Measurements from ENCODE around the gene MYRIP. TPM values are rescaled to one million over a fixed set of nuclear protein-coding genes. Genes with fewer than 3 reads are reported as not detected.

Gene MYRIP
- total RNA-seq, 2 experiments from 2014 or later = not detected

GRCh38 chr3:39977058-39977794 is 167.8 kb downstream of the MYRIP start:
- DNase-seq (no peak), ATAC-seq (no peak)
- Mint-ChIP-seq H3K36me3 (no peaks in the 10 kb centered on the region), H3K4me1 (no peaks in the 10 kb centered on the region), H3K27me3 (no peaks in the 10 kb centered on the region), H3K9me3 (ENCODE audit: low read depth) (no peaks in the 10 kb centered on the region), H3K27ac (no peak overlapping the region), H3K4me3 (no peak overlapping the region)
- CTCF ChIA-PET = no interaction called here

- DNase-seq (no peak), ATAC-seq (no peak)
- Mint-ChIP-seq H3K27ac (no peak overlapping the region), H3K27me3 (no peaks in the 10 kb centered on the region), H3K9me3 (ENCODE audit: low read depth) (no peaks in the 10 kb centered on the region), H3K36me3 (no peaks in the 10 kb centered on the region), H3K4me1 (no peaks in the 10 kb centered on the region), H3K4me3 (no peak overlapping the region)
- CTCF ChIA-PET = no interaction called here
These were observed 168.9 kb downstream of the MYRIP start for GRCh38 chr3:39978308-39978707.

- no peaks in the 10 kb centered on the region for H3K27me3 Mint-ChIP-seq
- ATAC-seq (no peak), DNase-seq (no peak)
- H3K27ac Mint-ChIP-seq = no peak overlapping the region
- H3K4me3 Mint-ChIP-seq = no peak overlapping the region
- H3K9me3 Mint-ChIP-seq (ENCODE audit: low read depth) = no peaks in the 10 kb centered on the region
- no peaks in the 10 kb centered on the region for H3K4me1 Mint-ChIP-seq
- H3K36me3 Mint-ChIP-seq = no peaks in the 10 kb centered on the region
- CTCF ChIA-PET = interaction anchor here (1.4 kb wide), 1 partner anchor 32 kb away, joined by 7 read pairs; no protein-coding TSS in a partner anchor
These were observed 170.6 kb downstream of the MYRIP start for GRCh38 chr3:39980058-39980457.

GRCh38 chr3:39980781-39981180 is 171.4 kb downstream of the MYRIP start:
- H3K4me1 Mint-ChIP-seq = no peaks in the 10 kb centered on the region
- CTCF ChIA-PET = no interaction called here

GRCh38 chr3:39981547-39982184 is 172.3 kb downstream of the MYRIP start:
- no peaks in the 10 kb centered on the region for H3K36me3 Mint-ChIP-seq
- H3K4me1 Mint-ChIP-seq = no peaks in the 10 kb centered on the region
- no peaks in the 10 kb centered on the region for H3K9me3 Mint-ChIP-seq (ENCODE audit: low read depth)
- H3K27ac Mint-ChIP-seq = no peak overlapping the region
- ATAC-seq (no peak), DNase-seq (no peak)
- CTCF ChIA-PET = no interaction called here
- no peaks in the 10 kb centered on the region for H3K27me3 Mint-ChIP-seq
- no peak overlapping the region for H3K4me3 Mint-ChIP-seq

More at GRCh38 chr3:39980781-39981180, 171.4 kb downstream of the MYRIP start:
- H3K4me3 Mint-ChIP-seq = no peak overlapping the region
- H3K27me3 Mint-ChIP-seq = no peaks in the 10 kb centered on the region
- ATAC-seq (no peak), DNase-seq (no peak)
- H3K27ac Mint-ChIP-seq = no peak overlapping the region
- H3K36me3 Mint-ChIP-seq = no peaks in the 10 kb centered on the region
- H3K9me3 Mint-ChIP-seq (ENCODE audit: low read depth) = no peaks in the 10 kb centered on the region

GRCh38 chr3:39982665-39983357 is 173.4 kb downstream of the MYRIP start:
- CTCF ChIA-PET = no interaction called here
- Mint-ChIP-seq H3K36me3 (no peaks in the 10 kb centered on the region), H3K27me3 (no peaks in the 10 kb centered on the region), H3K4me1 (no peaks in the 10 kb centered on the region), H3K4me3 (no peak overlapping the region), H3K9me3 (ENCODE audit: low read depth) (no peaks in the 10 kb centered on the region), H3K27ac (no peak overlapping the region)
- DNase-seq = no peak
- no peak for ATAC-seq

GRCh38 chr3:39989746-39990145 is 180.3 kb downstream of the MYRIP start:
- no peaks in the 10 kb centered on the region for H3K36me3 Mint-ChIP-seq
- no peaks in the 10 kb centered on the region for H3K4me1 Mint-ChIP-seq
- H3K27ac Mint-ChIP-seq = no peak overlapping the region
- H3K4me3 Mint-ChIP-seq = no peak overlapping the region
- DNase-seq = no peak
- no peaks in the 10 kb centered on the region for H3K27me3 Mint-ChIP-seq
- ATAC-seq = no peak
- CTCF ChIA-PET = no interaction called here
- H3K9me3 Mint-ChIP-seq (ENCODE audit: low read depth) = no peaks in the 10 kb centered on the region

- H3K4me1 Mint-ChIP-seq = no peaks in the 10 kb centered on the region
- no peak overlapping the region for H3K4me3 Mint-ChIP-seq
- no peaks in the 10 kb centered on the region for H3K9me3 Mint-ChIP-seq (ENCODE audit: low read depth)
- DNase-seq (no peak), ATAC-seq (no peak)
- H3K36me3 Mint-ChIP-seq = no peaks in the 10 kb centered on the region
- no peaks in the 10 kb centered on the region for H3K27me3 Mint-ChIP-seq
- CTCF ChIA-PET = no interaction called here
- H3K27ac Mint-ChIP-seq = no peak overlapping the region
These were observed 181.1 kb downstream of the MYRIP start for GRCh38 chr3:39990532-39990931.

GRCh38 chr3:40008796-40009195 is 199.4 kb downstream of the MYRIP start:
- no peaks in the 10 kb centered on the region for H3K27me3 Mint-ChIP-seq
- H3K4me1 Mint-ChIP-seq = no peaks in the 10 kb centered on the region
- H3K9me3 Mint-ChIP-seq (ENCODE audit: low read depth) = no peaks in the 10 kb centered on the region
- CTCF ChIA-PET = interaction anchor here (0.7 kb wide), 1 partner anchor 11 kb away, joined by 3 read pairs; no protein-coding TSS in a partner anchor
- no peaks in the 10 kb centered on the region for H3K36me3 Mint-ChIP-seq
- H3K27ac Mint-ChIP-seq = no peak overlapping the region
- no peak for DNase-seq
- no peak overlapping the region for H3K4me3 Mint-ChIP-seq
- no peak for ATAC-seq

- H3K4me3 Mint-ChIP-seq = no peak overlapping the region
- no peaks in the 10 kb centered on the region for H3K36me3 Mint-ChIP-seq
- H3K9me3 Mint-ChIP-seq (ENCODE audit: low read depth) = no peaks in the 10 kb centered on the region
- CTCF ChIA-PET = no interaction called here
- DNase-seq = no peak
- H3K27me3 Mint-ChIP-seq = no peaks in the 10 kb centered on the region
- H3K27ac Mint-ChIP-seq = no peak overlapping the region
- H3K4me1 Mint-ChIP-seq = no peaks in the 10 kb centered on the region
- ATAC-seq = no peak
These were observed 200.6 kb downstream of the MYRIP start for GRCh38 chr3:40009991-40010390.

GRCh38 chr3:40012381-40012780 is 203.0 kb downstream of the MYRIP start:
- DNase-seq (no peak), ATAC-seq (no peak)
- no peak overlapping the region for H3K4me3 Mint-ChIP-seq
- CTCF ChIA-PET = interaction anchor here (2.2 kb wide), 1 partner anchor 33 kb away, joined by 7 read pairs; no protein-coding TSS in a partner anchor
- no peak overlapping the region for H3K27ac Mint-ChIP-seq
- H3K36me3 Mint-ChIP-seq = no peaks in the 10 kb centered on the region
- no peaks in the 10 kb centered on the region for H3K9me3 Mint-ChIP-seq (ENCODE audit: low read depth)
- peaks cover 4% of the 10 kb centered on the region for H3K27me3 Mint-ChIP-seq
- H3K4me1 Mint-ChIP-seq = no peaks in the 10 kb centered on the region

- no peak for ATAC-seq
- no peak overlapping the region for H3K4me3 Mint-ChIP-seq
These were observed 207.0 kb downstream of the MYRIP start for GRCh38 chr3:40016391-40016790.

GRCh38 chr3:40018369-40018768 is 209.0 kb downstream of the MYRIP start:
- Mint-ChIP-seq H3K27ac (no peak overlapping the region), H3K4me3 (no peak overlapping the region), H3K27me3 (peaks cover 4% of the 10 kb centered on the region), H3K9me3 (ENCODE audit: low read depth) (no peaks in the 10 kb centered on the region), H3K36me3 (no peaks in the 10 kb centered on the region), H3K4me1 (no peaks in the 10 kb centered on the region)
- DNase-seq = no peak
- CTCF ChIA-PET = no interaction called here
- ATAC-seq = no peak

More at GRCh38 chr3:40016391-40016790, 207.0 kb downstream of the MYRIP start:
- Mint-ChIP-seq H3K27ac (no peak overlapping the region), H3K9me3 (ENCODE audit: low read depth) (no peaks in the 10 kb centered on the region), H3K36me3 (no peaks in the 10 kb centered on the region), H3K27me3 (peaks cover 4% of the 10 kb centered on the region), H3K4me1 (no peaks in the 10 kb centered on the region)
- CTCF ChIA-PET = no interaction called here
- DNase-seq = no peak

- CTCF ChIA-PET = no interaction called here
- H3K9me3 Mint-ChIP-seq (ENCODE audit: low read depth) = peaks cover 2% of the 10 kb centered on the region
- no peak for ATAC-seq
These were observed 210.0 kb downstream of the MYRIP start for GRCh38 chr3:40019376-40019775.

More at GRCh38 chr3:40019376-40019775, 210.0 kb downstream of the MYRIP start:
- H3K4me3 Mint-ChIP-seq = no peak overlapping the region
- no peaks in the 10 kb centered on the region for H3K36me3 Mint-ChIP-seq
- no peaks in the 10 kb centered on the region for H3K4me1 Mint-ChIP-seq
- no peak for DNase-seq
- H3K27ac Mint-ChIP-seq = no peak overlapping the region
- peaks cover 4% of the 10 kb centered on the region for H3K27me3 Mint-ChIP-seq

Data from activated CD8-positive, alpha-beta memory T cell treated with anti-CD3 and anti-CD28 coated beads, Interleukin-2, amount 10 ng/mL, durations not matched to agents 7 days and 5 days (primary cell).